AG10803 (cell line): ENCODE data around the gene CFAP410.

Source experiments
- DNase-seq: peaks from one replicate; pipeline ENCODE4 v3.0.0; 2010; ENCODE audit warnings: low read depth
- H3K4me3 ChIP-seq: 2 replicates; pipeline ENCODE4 v1.5.1; 2011; ENCODE audit warnings: mild to moderate bottlenecking, low read length, control low read depth
- CTCF ChIP-seq: conservative IDR thresholded peaks from 2 replicates; pipeline ENCODE4 v1.5.1; 2011; ENCODE audit warnings: mild to moderate bottlenecking, low read length, control low read depth, inconsistent platforms

Gene CFAP410

GRCh38 chr21:44324106-44324853 is 14.9 kb downstream of the CFAP410 start:
- H3K4me3 ChIP-seq: no peak overlapping the region
- no peak for TF ChIP-seq CTCF
- DNase-seq: no peak

- TF ChIP-seq CTCF: no peak
- no peak for DNase-seq
These were observed 15.6 kb downstream of the CFAP410 start for GRCh38 chr21:44323591-44323990.

GRCh38 chr21:44322621-44323325 is 16.4 kb downstream of the CFAP410 start:
- DNase-seq: no peak
- no peak for TF ChIP-seq CTCF
- no peak overlapping the region for H3K4me3 ChIP-seq

More at GRCh38 chr21:44323591-44323990, 15.6 kb downstream of the CFAP410 start:
- no peak overlapping the region for H3K4me3 ChIP-seq

GRCh38 chr21:44321846-44322450 is 17.2 kb downstream of the CFAP410 start:
- TF ChIP-seq CTCF: no peak
- no peak overlapping the region for H3K4me3 ChIP-seq
- no peak for DNase-seq

GRCh38 chr21:44320847-44321246 is 18.3 kb downstream of the CFAP410 start:
- no peak for TF ChIP-seq CTCF
- no peak for DNase-seq
- no peak overlapping the region for H3K4me3 ChIP-seq

GRCh38 chr21:44319407-44320065 is 19.7 kb downstream of the CFAP410 start:
- no peak overlapping the region for H3K4me3 ChIP-seq
- TF ChIP-seq CTCF: no peak
- no peak for DNase-seq
